K562 (cell line): ENCODE measurements around the gene TMEM63A. TPM values are rescaled to one million over a fixed set of nuclear protein-coding genes. Genes with fewer than 3 reads are reported as not detected.

Experiments used
- ATAC-seq: fragments of 200-7000 bp; cut with Tn5 transposase; 3 replicates; pipeline ENCODE4 v1.9.1; 2020; ENCODE audit warnings: moderate library complexity
- BruUV-seq: library from RNA; stranded (reverse); fragments of 400-500 nt; replicated peaks from 2 replicates; lab custom pipeline; 2021; lab: Mats Ljungman, UMichigan
- CTCF ChIA-PET: fragments of 300-600 bp; formaldehyde crosslinking; extraction: SDS; loops from one replicate; lab custom pipeline; 2021; ENCODE audit warnings: low intra/inter-chr PET ratio; lab: Yijun Ruan, JAX
- POLR2A ChIA-PET: fragments of 300-600, 350-650 bp; sonication (Branson Sonifier 250); formaldehyde crosslinking; extraction: SDS; loops from one replicate; lab custom pipeline; 2021; ENCODE audit warnings: antibody characterized with exemption, inconsistent platforms; lab: Yijun Ruan, JAX
- DNase-seq, 4 experiments: peaks; one replicate each; pipeline versions ENCODE4 v3.0.0 to v3.0.0-alpha.2; 2011 to 2018; ENCODE audit warnings: low spot score in 3 of 4, mixed read lengths in 3 of 4; ENCODE audit errors: extremely low read depth in 1 of 4
- FAIRE-seq: peaks from 2 replicates; lab custom pipeline; 2011; peaks lifted over from hg19 to GRCh38; lab: Jason Lieb, UNC
- H2AFZ ChIP-seq: 2 replicates; pipeline ENCODE4 v1.6.0; 2011; ENCODE audit warnings: low read depth, low read length, control low read depth, inconsistent platforms
- H3K27ac ChIP-seq: fragments of 200-600 bp; 3 replicates; pipeline ENCODE4 v1.8.0; 2011; ENCODE audit warnings: low read depth, mild to moderate bottlenecking, control low read depth, inconsistent platforms, low read length, moderate library complexity, mixed read lengths; ENCODE audit errors: extremely low read depth
- H3K27me3 ChIP-seq, 2 experiments: fragments of 300-600 bp in 1 of 2; 2 replicates in 1 of 2; 3 replicates in 1 of 2; pipeline versions ENCODE4 v1.6.0 to v1.8.0; 2011; ENCODE audit warnings: inconsistent platforms in 2 of 2, low read length in 2 of 2, mild to moderate bottlenecking in 1 of 2, mixed read lengths in 1 of 2, moderate library complexity in 1 of 2; ENCODE audit not compliant: control insufficient read depth in 2 of 2, insufficient read depth in 2 of 2
- H3K36me3 ChIP-seq: fragments of 300-600 bp; 3 replicates; pipeline ENCODE4 v1.8.0; 2011; ENCODE audit warnings: mild to moderate bottlenecking, low read length, inconsistent platforms; ENCODE audit not compliant: control insufficient read depth, insufficient read depth
- H3K4me1 ChIP-seq, 2 experiments: fragments of 200-600 bp in 1 of 2; replicated peaks in 1 of 2; 2 replicates in 1 of 2; 3 replicates in 1 of 2; pipeline versions ENCODE4 v1.5.1 to v1.8.0; 2011; ENCODE audit warnings: inconsistent platforms in 2 of 2, low read length in 2 of 2, mild to moderate bottlenecking in 1 of 2, mixed read lengths in 1 of 2, moderate library complexity in 1 of 2; ENCODE audit not compliant: control insufficient read depth in 2 of 2, insufficient read depth in 2 of 2
- H3K4me2 ChIP-seq: 2 replicates; pipeline ENCODE4 v1.6.1; 2011; ENCODE audit warnings: low read length, control low read depth, inconsistent platforms, mixed read lengths; ENCODE audit not compliant: insufficient read depth
- H3K4me3 ChIP-seq: fragments of 200-600 bp; sonication (generic), shearing (Covaris generic); 2 replicates; pipeline ENCODE4 v1.5.1; 2016; ENCODE audit warnings: control low read depth, inconsistent platforms
- H3K79me2 ChIP-seq: fragments of 200-600 bp; 3 replicates; pipeline ENCODE4 v1.8.0; 2011; ENCODE audit warnings: low read length, inconsistent platforms; ENCODE audit not compliant: control insufficient read depth, insufficient read depth
- H3K9ac ChIP-seq, 2 experiments: 2 replicates each; pipeline versions ENCODE4 v1.6.0 to v1.6.1; 2011; ENCODE audit warnings: low read depth in 2 of 2, low read length in 2 of 2, control low read depth in 1 of 2, inconsistent platforms in 1 of 2, mild to moderate bottlenecking in 1 of 2, mixed read lengths in 1 of 2; ENCODE audit not compliant: insufficient read depth in 1 of 2
- H3K9me1 ChIP-seq: one replicate; pipeline ENCODE4 v1.6.0; 2011; ENCODE audit warnings: inconsistent platforms, mild to moderate bottlenecking, low read length, moderate library complexity; ENCODE audit not compliant: control insufficient read depth, insufficient read depth
- H3K9me3 ChIP-seq: replicated peaks from 2 replicates; pipeline ENCODE4 v1.5.1; 2011; ENCODE audit warnings: low read depth, low read length, inconsistent platforms; ENCODE audit not compliant: control insufficient read depth, insufficient read depth
- H4K20me1 ChIP-seq: replicated peaks from 2 replicates; pipeline ENCODE4 v1.6.1; 2011; ENCODE audit warnings: low read length, inconsistent platforms, mixed read lengths; ENCODE audit not compliant: control insufficient read depth, insufficient read depth
- CHCHD3 ChIP-seq: fragments of 250-450 bp; sonication (Bioruptor Pico); IDR thresholded peaks from 2 replicates; pipeline ENCODE4 v2.1.2; 2022; ENCODE audit warnings: mild to moderate bottlenecking
- IRF2 ChIP-seq: sonication (generic); formaldehyde crosslinking; IDR thresholded peaks from 2 replicates; pipeline ENCODE4 v1.8.1; 2022; ENCODE audit warnings: mild to moderate bottlenecking, missing genetic modification reagents
- MBD2 ChIP-seq: sonication (generic); IDR thresholded peaks from 2 replicates; pipeline ENCODE4 v1.6.1; 2016; ENCODE audit warnings: low read depth, borderline replicate concordance
- NFE2L1 ChIP-seq: fragments of 450-650 bp; IDR thresholded peaks from 2 replicates; pipeline ENCODE4 v1.6.1; 2016; ENCODE audit warnings: missing genetic modification characterization, low read depth, mild to moderate bottlenecking, missing compliant biosample characterization, moderate library complexity, borderline replicate concordance
- PHB2 ChIP-seq: fragments of 450-650 bp; IDR thresholded peaks from 2 replicates; pipeline ENCODE4 v1.6.1; 2017; ENCODE audit warnings: low read depth
- THRAP3 ChIP-seq: fragments of 450-650 bp; IDR thresholded peaks from 2 replicates; pipeline ENCODE4 v1.6.1; 2016; ENCODE audit warnings: mild to moderate bottlenecking, inconsistent platforms, borderline replicate concordance
- ZBTB7A ChIP-seq: IDR thresholded peaks from 2 replicates; pipeline ENCODE4 v1.6.1; 2011; ENCODE audit warnings: low read depth, mild to moderate bottlenecking, low read length, moderate library complexity, borderline replicate concordance; ENCODE audit not compliant: control insufficient read depth
- WGBS: fragments of 100-300 bp; shearing (Covaris generic); methylation state at CpG from one replicate; pipeline ENCODE4 v1.1.6; 2016; ENCODE audit warnings: low coverage, mixed read lengths; ENCODE audit not compliant: insufficient coverage; ENCODE audit errors: missing lambda C conversion rate; 5-methylcytosine and 5-hydroxymethylcytosine counted together
- in situ Hi-C: fragments of 300-500 bp; cut with MboI; formaldehyde crosslinking; loops from 4 replicates; pipeline ENCODE4 v1.15.0; 2018; ENCODE audit warnings: inconsistent platforms, mixed read lengths
- intact Hi-C: fragments of 100-400 bp; cut with micrococcal nuclease; formaldehyde crosslinking; loops from 2 replicates; pipeline ENCODE4 v1.14.2; 2022
- polyA plus RNA-seq, 8 experiments: library from polyadenylated mRNA; depleted of rRNA in 4 of 8; stranded (reverse) in 5 of 8; unstranded in 3 of 8; fragments of >200 nt; fragmentation: Nextera tagmentation in 2 of 8; fragmentation: Illumina TruSeq in 1 of 8; extraction: Ambion mirVana in 2 of 8; extraction: Trizol in 1 of 8; gene quantifications; 2 replicates each; pipeline versions ENCODE4 v1.2.1 to v1.2.3, GENCODE V29; 2011 to 2014; ENCODE audit warnings: inconsistent platforms in 1 of 8, missing spikeins in 1 of 8
- total RNA-seq, 7 experiments: library from RNA; depleted of rRNA in 6 of 7; stranded (reverse); fragments of >200 nt in 6 of 7; fragmentation: Illumina TruSeq in 2 of 7; extraction: Trizol in 2 of 7; gene quantifications; 2 replicates each; pipeline versions ENCODE4 v1.2.1 to v1.2.3, GENCODE V29; 2011 to 2021; ENCODE audit warnings: low replicate concordance in 1 of 7
- TF ChIP-seq, protein P1 (sequence below): sonication (generic); formaldehyde crosslinking; IDR thresholded peaks from 2 replicates; pipeline ENCODE4 v1.8.0; 2022; ENCODE audit warnings: missing genetic modification reagents, mild to moderate bottlenecking, borderline replicate concordance
- TF ChIP-seq, protein P2 (sequence below): sonication (generic); formaldehyde crosslinking; IDR thresholded peaks from 2 replicates; pipeline ENCODE4 v1.8.0; 2022; ENCODE audit warnings: mild to moderate bottlenecking, missing genetic modification reagents

The TMEM63A gene
- total and polyA plus RNA-seq, 9 of the 15 experiments (the other 6 are each of a cell fraction or from before 2014, with no cell fraction given): 2.0 to 54.6 (median 17.5) TPM

GRCh38 chr1:225840223-225840610 lies 42.0 kb downstream of the TMEM63A start:
- Histone ChIP-seq H3K36me3 (no peaks in the 10 kb centered on the region), H3K9ac (peak overlapping the region in 1 of 2 experiments; percentile 77; a peak in 1 of 4 replicates), H3K27ac (no peak overlapping the region), H3K27me3 (no peaks in the 10 kb centered on the region), H3K9me1 (no peaks in the 10 kb centered on the region), H3K4me2 (no peak overlapping the region), H3K4me1 (peaks cover 0 to 6% of the 10 kb centered on the region in 2 experiments; a peak in 1 of 5 replicates), H3K4me3 (no peak overlapping the region), H3K9me3 (no peaks in the 10 kb centered on the region), H4K20me1 (no peaks in the 10 kb centered on the region), H3K79me2 (no peaks in the 10 kb centered on the region), H2AFZ (no peak overlapping the region)
- 44% methylated on average over 1 of the region's 1 CpG for WGBS
- intact Hi-C loops (loop anchor here (10.0 kb wide), 2 partner anchors 135 to 185 kb away; partner anchors contain the start of gene ENAH), in situ Hi-C loops (loop anchor here (10.0 kb wide), 1 partner anchor 365 kb away; no protein-coding TSS in a partner anchor)
- FAIRE-seq (no peak), DNase-seq (no peak), ATAC-seq (no peak)
- ChIA-PET CTCF (no interaction called here), POLR2A (no interaction called here)
- TF ChIP-seq NFE2L1 (tag) (no peak), CHCHD3 (CRISPR knock-in tag) (no peak), THRAP3 (no peak), MBD2 (no peak), PHB2 (no peak), ZBTB7A (no peak), IRF2 (CRISPR knock-in tag) (no peak)
- TF ChIP-seq, protein P1, sequence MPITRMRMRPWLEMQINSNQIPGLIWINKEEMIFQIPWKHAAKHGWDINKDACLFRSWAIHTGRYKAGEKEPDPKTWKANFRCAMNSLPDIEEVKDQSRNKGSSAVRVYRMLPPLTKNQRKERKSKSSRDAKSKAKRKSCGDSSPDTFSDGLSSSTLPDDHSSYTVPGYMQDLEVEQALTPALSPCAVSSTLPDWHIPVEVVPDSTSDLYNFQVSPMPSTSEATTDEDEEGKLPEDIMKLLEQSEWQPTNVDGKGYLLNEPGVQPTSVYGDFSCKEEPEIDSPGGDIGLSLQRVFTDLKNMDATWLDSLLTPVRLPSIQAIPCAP: no peak
- TF ChIP-seq, protein P2, sequence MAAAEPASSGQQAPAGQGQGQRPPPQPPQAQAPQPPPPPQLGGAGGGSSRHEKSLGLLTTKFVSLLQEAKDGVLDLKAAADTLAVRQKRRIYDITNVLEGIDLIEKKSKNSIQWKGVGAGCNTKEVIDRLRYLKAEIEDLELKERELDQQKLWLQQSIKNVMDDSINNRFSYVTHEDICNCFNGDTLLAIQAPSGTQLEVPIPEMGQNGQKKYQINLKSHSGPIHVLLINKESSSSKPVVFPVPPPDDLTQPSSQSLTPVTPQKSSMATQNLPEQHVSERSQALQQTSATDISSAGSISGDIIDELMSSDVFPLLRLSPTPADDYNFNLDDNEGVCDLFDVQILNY: no peak
- BruUV-seq: no TSS peak
